ENCODE results near the gene PGAP3.

DNA sequence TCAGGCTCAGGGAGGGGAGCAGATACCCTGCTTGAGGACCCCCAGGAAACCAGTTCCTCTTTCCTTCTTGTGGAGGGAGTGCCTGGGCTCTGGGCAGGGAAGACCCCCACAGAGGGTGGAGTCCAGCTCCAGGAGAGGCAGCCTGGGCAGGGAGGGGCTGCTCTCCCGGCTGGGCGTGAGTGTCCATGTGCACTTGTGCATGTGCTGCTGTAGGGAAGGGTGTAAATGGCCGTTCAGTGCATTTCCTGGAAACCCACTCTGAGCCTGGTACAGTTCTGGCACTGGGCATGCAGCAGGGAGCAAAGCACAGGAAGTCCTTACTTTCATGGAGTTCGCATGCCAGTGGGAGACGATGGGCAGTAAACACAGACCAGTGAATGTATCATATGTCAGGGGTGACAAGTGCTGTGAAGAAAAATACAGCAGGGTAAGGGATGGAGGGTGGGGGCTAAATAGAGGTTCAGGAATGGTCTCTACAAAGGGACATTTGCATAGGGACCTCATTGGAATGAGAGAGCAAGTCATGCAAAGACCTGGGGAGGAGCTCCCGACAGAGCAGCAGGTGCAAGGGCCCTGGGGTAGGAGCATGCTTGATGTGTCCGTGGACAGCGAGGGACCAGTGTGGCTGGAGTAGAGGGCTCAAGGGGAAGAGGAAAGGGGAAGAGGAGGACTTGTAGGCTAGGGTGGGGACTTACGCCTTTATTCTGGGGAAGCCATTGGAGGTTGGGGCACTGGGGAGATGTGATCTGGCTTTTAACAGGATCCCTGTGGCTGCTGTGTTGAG lies 45.4 kb downstream of the PGAP3 start:
- TF ChIP-seq, protein P1, sequence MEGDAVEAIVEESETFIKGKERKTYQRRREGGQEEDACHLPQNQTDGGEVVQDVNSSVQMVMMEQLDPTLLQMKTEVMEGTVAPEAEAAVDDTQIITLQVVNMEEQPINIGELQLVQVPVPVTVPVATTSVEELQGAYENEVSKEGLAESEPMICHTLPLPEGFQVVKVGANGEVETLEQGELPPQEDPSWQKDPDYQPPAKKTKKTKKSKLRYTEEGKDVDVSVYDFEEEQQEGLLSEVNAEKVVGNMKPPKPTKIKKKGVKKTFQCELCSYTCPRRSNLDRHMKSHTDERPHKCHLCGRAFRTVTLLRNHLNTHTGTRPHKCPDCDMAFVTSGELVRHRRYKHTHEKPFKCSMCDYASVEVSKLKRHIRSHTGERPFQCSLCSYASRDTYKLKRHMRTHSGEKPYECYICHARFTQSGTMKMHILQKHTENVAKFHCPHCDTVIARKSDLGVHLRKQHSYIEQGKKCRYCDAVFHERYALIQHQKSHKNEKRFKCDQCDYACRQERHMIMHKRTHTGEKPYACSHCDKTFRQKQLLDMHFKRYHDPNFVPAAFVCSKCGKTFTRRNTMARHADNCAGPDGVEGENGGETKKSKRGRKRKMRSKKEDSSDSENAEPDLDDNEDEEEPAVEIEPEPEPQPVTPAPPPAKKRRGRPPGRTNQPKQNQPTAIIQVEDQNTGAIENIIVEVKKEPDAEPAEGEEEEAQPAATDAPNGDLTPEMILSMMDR (IDR thresholded peaks at IDR 0.05) = no peak
- TF ChIP-seq POLR2A (IDR thresholded peaks at IDR 0.05) = no peak
- no peak for TF ChIP-seq POLR2AphosphoS5 (IDR thresholded peaks at IDR 0.05)

All from breast epithelium (tissue), 3 donors.